ENCODE results near the gene ODAD4.
A peak's percentile ranks its signal among the peaks of the same experiment; 100 is the strongest.
"Not testable (repeated sequence)": the region's sequence is repeated elsewhere in the genome, so short reads cannot be mapped to it uniquely, and the experiment has no call there.

The ODAD4 gene

GRCh38 chr17:42002792-42003301, 72.4 kb downstream of the ODAD4 start:
- DNase-seq (ENCODE audit: low spot score) = no peak

GRCh38 chr17:42005166-42005565, 74.7 kb downstream of the ODAD4 start:
- no peak for DNase-seq (ENCODE audit: low spot score)

DNA sequence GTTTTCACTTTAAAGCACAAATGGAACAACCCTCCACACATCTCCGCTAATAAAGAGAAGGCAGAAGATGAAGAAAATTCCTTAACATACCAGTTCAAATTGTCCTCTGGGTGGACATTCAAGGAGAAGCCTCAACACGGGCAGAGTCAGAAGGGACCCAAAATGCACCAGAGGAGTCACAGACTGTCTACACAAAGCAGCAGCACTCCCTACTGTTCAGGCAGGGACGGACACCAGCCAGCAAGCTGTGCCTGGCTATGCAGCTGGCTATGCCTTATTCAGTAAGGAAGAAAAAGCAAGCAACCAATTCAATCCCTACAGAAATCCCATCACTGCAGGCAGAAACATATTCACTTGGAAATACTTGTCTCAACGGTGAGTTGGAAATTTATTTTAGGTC, 78.8 kb downstream of the ODAD4 start:
- DNase-seq (ENCODE audit: low spot score) = no peak

GRCh38 chr17:42010266-42010680, 79.9 kb downstream of the ODAD4 start:
- not testable (repeated sequence) for DNase-seq (ENCODE audit: low spot score)

GRCh38 chr17:42010898-42011516, 80.6 kb downstream of the ODAD4 start:
- peak; percentile 68 for DNase-seq (ENCODE audit: low spot score)

DNA sequence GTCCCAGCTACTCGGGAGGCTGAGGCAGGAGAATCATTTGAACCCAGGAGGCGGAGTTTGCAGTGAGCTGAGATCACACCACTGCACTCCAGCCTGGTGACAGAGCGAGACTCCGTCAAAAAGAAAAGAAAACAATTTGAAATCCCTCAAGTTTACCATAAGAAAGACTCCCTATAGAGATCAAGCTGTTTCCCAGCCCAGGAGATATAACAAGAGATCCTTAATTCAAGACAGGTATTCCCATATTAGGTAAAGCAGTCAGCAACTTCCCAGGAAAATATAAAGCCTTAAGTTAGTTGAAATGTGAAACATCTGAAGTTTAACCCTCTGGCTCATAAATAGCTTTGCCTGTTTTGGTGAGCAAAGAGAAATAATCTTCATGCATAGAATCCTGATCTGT, 81.9 kb downstream of the ODAD4 start:
- not testable (repeated sequence) for DNase-seq (ENCODE audit: low spot score)

- DNase-seq (ENCODE audit: low spot score) = not testable (repeated sequence)
Observed at GRCh38 chr17:42013740-42014139, 83.3 kb downstream of the ODAD4 start.
